ENCODE data around the gene FCN3. TPM values are rescaled to one million over a fixed set of nuclear protein-coding genes. Genes with fewer than 3 reads are reported as not detected.

FCN3 gene
- total and polyA plus RNA-seq, 2 donors (not counting 1 experiment from before 2014, with no cell fraction given), result not detected

DNA sequence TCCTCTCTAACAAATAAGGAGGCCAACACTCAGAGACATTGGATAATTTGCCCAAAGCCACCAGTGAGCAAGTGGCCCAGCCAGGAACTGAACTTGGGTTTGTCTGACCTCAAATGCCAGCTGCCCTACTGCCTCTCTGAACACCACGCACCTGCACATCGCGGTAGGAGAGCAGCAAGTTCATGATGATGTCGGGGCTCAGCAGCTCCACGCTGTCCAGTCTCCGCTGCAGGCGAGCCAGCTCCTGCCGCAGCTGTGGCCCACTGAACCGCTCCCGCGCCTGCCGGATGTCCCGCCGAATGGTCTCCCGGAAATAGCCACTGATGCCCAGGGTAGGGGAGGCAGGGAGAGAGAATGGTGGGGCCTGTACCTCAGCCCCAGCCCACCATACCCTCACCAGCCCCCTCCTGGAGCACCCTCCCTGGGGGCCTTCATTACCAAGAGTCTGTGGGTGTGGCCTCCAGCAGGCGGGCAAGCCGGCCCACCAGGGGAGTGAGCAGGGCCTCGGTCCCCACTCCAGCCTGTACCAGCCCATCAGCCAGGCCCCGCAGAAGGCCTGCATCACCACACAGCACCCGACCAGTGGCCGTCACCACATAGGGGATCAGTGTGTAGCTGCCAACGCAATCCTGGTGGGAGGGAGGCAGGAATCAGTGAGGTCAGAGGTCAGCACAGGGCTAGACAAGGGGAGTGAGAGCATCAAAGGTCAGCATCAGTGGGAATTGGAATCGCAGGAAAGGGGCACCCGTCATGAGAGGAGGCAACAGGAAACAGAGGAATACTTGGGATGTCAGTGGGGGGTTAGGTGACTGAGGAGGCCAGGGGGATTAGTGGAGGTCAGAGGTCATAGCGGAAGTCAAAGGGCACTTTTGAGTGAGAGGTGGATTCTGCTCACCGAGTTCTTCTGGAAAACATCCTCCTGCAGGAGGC is 10.6 kb downstream of the FCN3 start:
- Histone ChIP-seq H3K9me3 (ENCODE audit: control extremely low read depth in 1 of 3, control insufficient read depth in 2 of 3, insufficient read depth in 1 of 3, low read length in 2 of 3) (no peaks in the 10 kb centered on the region), H3K4me1 (ENCODE audit: control insufficient read depth in 2 of 2, insufficient read depth in 2 of 2, low read length in 2 of 2) (peaks cover 29 to 46% of the 10 kb centered on the region in 2 donors)
- intact Hi-C loops (cut with micrococcal nuclease), result no loop called here

More for the DNA sequence above, 10.6 kb downstream of the FCN3 start:
- DNase-seq, result no peak
- Histone ChIP-seq H3K4me2 (replicated peaks; ENCODE audit: low read depth, low read length, poor library complexity, severe bottlenecking) (no peak overlapping the region), H4K20me1 (ENCODE audit: control insufficient read depth, insufficient read depth, low read length, poor library complexity, severe bottlenecking) (peaks cover 7% of the 10 kb centered on the region), H3K27me3 (replicated peaks in 1 of 4; ENCODE audit: control extremely low read depth in 1 of 4, control insufficient read depth in 3 of 4, insufficient read depth in 4 of 4, low read length in 3 of 4) (no peaks in the 10 kb centered on the region), H3K79me2 (ENCODE audit: control insufficient read depth, insufficient read depth, low read length) (no peaks in the 10 kb centered on the region), H2AFZ (ENCODE audit: insufficient read depth, low read depth, low read length, poor library complexity, severe bottlenecking) (no peak overlapping the region), H3K27ac (ENCODE audit: low read length in 2 of 2) (no peak overlapping the region), H3K4me3 (ENCODE audit: control extremely low read depth in 1 of 5, extremely low read depth in 1 of 5, insufficient read depth in 1 of 5, low read depth in 2 of 5, low read length in 4 of 5) (no peak overlapping the region), H3K36me3 (replicated peaks in 1 of 2; ENCODE audit: control extremely low read depth in 1 of 2, control insufficient read depth in 1 of 2, extremely low read depth in 1 of 2, insufficient read depth in 2 of 2, low read length in 1 of 2) (no peaks in the 10 kb centered on the region), H3K9ac (ENCODE audit: low read length) (no peak overlapping the region)
- CTCF ChIA-PET, result interaction anchor here (2.9 to 3.2 kb wide), 4 partner anchors 23 to 65 kb away, joined by 13 to 49 read pairs (median 25); no protein-coding TSS in a partner anchor
- H3K4me3 Mint-ChIP-seq, result peak overlapping the region; percentile 45
- WGBS (ENCODE audit: insufficient coverage), result 91% methylated on average over 13 of the region's 26 CpGs
- TF ChIP-seq EZH2 (IDR thresholded peaks at IDR 0.05; ENCODE audit: borderline replicate concordance, insufficient read depth, low read depth, low read length, poor library complexity, severe bottlenecking), result no peak
- TF ChIP-seq, protein P1, sequence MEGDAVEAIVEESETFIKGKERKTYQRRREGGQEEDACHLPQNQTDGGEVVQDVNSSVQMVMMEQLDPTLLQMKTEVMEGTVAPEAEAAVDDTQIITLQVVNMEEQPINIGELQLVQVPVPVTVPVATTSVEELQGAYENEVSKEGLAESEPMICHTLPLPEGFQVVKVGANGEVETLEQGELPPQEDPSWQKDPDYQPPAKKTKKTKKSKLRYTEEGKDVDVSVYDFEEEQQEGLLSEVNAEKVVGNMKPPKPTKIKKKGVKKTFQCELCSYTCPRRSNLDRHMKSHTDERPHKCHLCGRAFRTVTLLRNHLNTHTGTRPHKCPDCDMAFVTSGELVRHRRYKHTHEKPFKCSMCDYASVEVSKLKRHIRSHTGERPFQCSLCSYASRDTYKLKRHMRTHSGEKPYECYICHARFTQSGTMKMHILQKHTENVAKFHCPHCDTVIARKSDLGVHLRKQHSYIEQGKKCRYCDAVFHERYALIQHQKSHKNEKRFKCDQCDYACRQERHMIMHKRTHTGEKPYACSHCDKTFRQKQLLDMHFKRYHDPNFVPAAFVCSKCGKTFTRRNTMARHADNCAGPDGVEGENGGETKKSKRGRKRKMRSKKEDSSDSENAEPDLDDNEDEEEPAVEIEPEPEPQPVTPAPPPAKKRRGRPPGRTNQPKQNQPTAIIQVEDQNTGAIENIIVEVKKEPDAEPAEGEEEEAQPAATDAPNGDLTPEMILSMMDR (IDR thresholded peaks at IDR 0.05), result no peak
- POLR2A ChIA-PET, result interaction anchor here (1.3 to 4.7 kb wide), 3 partner anchors 19 to 33 kb away, joined by 3 to 14 read pairs (median 4); partner anchors contain the start of genes CD164L2 and SYTL1
- ATAC-seq (ENCODE audit: low read depth), result no peak
- peak overlapping the region; percentile 15 for H3K27ac Mint-ChIP-seq
- H3K9me3 Mint-ChIP-seq (ENCODE audit: insufficient read depth), result no peaks in the 10 kb centered on the region
- no peaks in the 10 kb centered on the region for H3K27me3 Mint-ChIP-seq
- peaks cover 52% of the 10 kb centered on the region for H3K4me1 Mint-ChIP-seq
